ENCODE results near the gene SLC7A14.
"Not testable (repeated sequence)": the region's sequence is repeated elsewhere in the genome, so short reads cannot be mapped to it uniquely, and the experiment has no call there.

Gene SLC7A14

DNA sequence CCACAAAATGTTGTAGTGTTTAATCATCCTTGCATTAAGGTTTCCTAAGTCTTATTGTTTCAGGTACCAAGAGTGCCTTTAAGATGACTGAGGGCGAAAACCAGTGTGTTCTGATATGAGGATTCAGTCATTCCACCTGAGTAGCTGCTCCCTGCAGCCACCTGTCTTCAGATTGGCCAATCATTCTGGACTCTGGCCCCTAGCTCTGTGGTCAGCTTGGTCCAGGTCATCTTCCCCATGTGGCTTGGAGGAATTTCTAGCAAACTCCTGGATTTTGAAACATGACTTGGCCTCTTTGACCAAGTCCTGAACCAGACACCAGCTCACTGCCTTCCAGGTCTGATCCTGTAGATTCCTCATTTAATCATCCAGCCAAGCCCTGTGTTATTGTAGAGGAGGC, 7.8 kb upstream of the SLC7A14 start:
- DNase-seq (ENCODE audit: low read depth), result no peak

DNA sequence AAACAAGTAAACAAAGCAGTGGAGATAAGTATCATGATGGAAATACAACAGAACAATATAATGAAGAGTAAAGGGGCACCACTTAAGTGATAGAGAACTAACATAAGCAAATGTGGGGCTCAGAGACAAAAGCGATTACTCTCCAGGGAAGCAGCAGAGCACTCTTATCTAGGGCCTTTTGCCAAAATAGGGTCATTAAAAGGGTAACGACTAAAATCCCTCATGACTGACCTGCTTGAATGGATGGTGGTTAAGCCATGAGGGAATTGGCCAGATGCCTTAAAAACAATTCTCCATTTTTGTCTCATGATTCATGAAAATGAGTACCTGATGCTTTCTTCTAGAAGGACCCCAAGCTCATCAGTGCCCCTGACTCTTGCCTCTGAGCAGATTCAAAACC, 3.2 kb upstream of the SLC7A14 start:
- no peak for DNase-seq (ENCODE audit: low read depth)

DNA sequence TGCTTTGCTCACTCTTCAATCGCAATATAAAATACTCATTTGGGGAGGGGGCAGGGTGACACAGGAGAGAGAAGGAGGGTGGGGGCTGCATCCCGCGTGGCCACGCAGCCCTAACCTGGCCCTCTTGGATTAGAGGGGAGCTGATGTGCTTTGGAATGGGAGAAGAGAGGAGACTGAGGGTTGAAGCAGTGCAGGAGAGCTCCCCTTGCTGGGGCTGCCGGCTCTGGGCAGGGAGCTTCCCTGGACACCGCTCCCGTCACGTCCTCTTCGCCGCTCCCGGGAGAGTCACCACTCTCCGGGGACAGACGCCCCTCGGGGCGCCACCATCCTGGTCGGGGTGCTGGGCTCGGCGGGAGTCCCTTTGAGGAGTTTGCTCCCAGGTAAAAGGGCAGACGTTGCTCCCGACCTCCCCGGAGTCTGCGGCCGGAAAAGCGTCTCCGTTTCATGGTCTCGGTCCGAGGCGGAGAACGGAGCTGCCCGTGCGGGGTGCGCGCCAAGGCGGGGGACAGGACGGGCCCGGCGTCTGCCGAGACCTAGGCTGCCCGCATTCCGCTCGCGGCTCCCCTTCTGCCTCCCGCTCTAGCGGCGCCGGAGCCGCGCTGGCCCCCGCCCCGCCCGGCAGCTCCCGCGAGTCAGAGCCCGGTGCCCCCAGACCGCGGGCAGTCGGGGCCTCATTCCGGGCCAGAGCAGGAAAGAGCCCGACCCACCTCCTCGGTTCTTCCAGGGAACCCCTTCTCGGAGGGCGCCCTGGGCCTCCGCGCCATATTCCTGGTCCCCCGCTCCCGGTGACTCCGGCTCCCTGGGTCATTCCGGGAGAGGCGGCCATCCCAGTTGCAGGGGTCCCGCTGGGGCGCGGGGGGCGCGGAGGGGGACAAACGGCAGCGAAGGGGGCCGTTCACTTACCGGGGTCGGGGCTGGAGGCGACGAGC, 603 bp downstream of the SLC7A14 start:
- no peak for DNase-seq (ENCODE audit: low read depth)

DNA sequence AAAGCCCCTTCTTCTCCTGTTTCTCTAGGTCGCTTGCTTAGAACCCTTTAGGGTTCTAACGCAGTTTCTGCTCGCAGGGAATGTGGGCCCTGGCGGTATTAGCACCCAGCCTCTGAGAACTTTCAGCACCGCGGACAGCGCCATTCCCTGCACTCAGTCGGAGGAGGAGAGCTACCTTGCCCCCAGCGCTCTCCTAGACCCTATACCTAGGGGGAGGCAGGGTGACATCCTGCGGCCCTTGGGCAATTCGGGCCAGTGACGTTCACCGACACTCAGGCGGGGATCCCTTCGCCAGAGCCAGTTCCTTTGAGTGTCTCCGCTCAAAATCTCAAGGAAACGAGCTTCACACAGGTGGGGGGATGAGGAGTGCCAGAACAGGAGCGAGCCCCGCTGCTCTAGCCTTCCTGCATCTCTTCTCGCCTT, 1.3 kb downstream of the SLC7A14 start:
- no peak for DNase-seq (ENCODE audit: low read depth)

DNA sequence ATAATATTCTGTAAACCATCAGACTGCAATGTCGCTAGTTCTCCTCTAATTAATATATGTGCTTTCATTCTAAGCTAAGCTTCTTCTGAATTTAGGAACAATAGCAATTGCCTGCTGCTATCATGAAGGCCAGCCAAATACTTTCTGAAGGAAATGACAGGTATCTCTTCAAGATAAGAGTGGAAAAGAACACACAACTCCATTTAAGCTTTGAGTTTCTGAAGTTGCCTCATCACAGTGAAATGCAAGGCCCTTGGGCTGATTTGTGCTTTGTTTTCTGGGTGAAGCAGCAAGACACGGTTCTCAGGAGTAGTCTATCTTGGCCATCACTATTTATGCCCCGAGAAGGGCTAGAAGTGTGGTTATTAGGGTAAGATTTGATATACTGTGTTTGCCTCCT, 6.2 kb downstream of the SLC7A14 start:
- no peak for DNase-seq (ENCODE audit: low read depth)

DNA sequence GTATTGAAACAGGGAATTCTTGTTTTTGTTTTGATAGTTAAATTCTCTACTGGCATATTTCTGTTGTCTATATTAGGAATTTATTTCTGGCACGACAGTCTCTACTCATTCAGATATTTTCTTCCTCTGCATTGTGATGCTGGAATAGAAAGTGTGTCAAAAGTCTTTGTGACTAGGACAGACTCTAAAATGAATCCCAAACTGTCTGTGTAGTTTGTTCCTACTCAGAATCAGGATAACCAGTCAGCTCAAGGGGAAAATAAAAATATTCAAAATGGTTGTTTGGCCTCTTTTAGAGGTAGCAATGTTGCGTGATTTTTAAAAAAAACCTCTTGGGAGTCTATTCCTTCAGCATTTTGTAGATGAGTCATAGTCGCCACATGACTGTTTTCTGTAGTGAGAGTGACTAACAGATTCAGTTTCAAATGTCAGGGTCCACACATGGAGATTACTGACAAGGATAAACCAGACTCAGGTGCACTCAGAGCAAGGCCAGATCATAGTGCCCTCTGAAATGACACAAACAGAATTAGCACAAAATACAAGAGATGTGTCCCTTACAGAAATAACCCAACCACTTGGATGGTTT, 13.1 kb downstream of the SLC7A14 start:
- DNase-seq (ENCODE audit: low read depth), result peak; percentile 76

DNA sequence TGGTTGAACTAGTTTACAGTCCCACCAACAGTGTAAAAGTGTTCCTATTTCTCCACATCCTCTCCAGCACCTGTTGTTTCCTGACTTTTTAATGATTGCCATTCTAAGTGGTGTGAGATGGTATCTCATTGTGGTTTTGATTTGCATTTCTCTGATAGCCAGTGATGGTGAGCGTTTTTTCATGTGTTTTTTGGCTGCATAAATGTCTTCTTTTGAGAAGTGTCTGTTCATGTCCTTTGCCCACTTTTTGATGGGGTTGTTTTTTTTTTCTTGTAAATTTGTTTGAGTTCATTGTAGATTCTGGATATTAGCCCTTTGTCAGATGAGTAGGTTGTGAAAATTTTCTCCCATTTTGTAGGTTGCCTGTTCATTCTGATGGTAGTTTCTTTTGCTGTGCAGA, 18.3 kb downstream of the SLC7A14 start:
- DNase-seq (ENCODE audit: low read depth), result not testable (repeated sequence)

DNA sequence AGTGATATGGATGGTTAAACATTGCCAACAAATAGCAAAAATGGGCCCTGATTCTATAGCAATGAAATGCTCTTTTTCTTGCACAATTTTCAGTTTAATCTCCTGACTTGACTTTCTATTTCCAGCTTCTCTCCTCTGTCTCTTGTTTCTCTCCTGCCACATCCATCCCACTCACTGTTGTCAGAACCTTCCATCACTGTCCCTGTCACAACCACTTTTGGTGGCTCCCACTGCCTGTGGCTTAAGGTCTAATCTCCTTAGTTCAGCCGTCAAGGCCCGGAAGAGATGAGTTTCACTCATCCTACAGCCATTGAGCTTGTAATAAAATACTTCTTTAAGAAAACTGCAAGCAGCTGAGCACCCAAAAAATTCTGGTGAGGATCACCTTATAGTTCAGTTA, 19.5 kb downstream of the SLC7A14 start:
- no peak for DNase-seq (ENCODE audit: low read depth)

DNA sequence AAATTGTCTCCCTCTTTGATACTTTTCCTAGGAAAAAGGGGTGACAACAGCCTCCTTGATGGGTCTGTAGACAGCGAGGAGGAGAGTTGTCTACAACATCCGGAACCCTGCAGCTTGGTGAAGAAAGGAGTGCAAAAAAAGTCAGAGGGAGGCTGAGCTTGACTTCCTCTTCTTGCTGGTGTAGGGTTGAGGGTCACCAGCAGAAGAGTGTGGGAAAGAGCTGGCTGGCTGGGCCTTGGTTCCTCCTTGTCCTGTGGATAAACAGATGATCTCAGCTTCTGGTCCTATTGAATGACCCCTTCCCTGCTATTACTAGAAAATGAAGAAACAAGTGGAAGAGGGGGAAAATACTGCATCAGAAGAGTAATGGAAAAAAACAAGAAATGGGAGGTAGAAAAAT, 20.4 kb downstream of the SLC7A14 start:
- DNase-seq (ENCODE audit: low read depth), result no peak

DNA sequence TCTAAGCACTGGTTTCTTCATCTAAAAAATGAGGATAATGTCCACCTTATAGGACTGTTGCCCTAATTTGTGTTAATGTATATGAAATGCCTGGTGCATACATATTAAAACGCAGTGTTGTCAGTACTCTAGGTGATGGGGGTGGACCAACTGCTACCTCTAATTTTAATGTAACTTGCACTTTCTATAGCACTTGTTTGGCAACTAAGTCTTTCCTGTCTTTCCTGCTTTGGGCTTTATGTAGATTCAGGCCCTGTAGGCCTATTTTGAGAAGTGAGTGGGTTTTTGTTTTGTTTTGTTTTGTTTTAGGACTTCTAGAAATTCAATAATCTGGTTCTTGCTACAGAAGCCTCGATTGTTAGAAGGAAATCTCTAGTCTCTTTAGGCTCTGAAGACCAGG, 21.2 kb downstream of the SLC7A14 start:
- no peak for DNase-seq (ENCODE audit: low read depth)

DNA sequence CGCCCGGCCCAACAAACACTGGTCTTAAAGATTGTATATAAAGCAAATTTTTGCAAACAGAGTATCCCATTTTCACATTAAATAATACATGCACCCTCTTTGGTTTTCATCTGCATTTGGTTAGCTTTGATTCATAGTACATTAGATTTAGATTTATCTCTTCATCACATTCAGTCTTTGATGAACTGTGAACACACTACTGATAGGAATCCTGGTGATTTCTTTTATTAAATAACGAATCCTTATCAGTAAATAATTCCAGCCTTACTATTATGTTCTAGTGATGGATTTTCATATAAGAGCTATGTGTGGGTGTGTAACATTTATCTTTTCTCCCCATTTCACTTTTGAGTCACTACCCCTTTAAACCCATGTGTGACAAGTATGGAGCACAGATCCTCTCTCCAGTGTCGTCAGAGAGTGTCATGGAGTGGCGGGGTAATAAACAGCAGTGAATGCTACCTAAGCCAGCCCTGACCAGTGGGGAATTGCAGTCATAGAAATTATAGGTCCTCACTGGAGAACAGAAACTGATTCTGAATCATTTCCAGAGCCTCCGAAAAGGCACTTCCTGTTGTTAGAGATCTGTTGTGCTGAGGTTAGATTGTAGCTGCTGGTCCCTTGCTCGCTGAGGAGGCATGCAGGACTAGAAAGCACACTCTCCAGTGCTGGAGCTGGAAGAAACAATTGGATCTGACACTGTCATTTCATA, 22.0 kb downstream of the SLC7A14 start:
- no peak for DNase-seq (ENCODE audit: low read depth)

DNA sequence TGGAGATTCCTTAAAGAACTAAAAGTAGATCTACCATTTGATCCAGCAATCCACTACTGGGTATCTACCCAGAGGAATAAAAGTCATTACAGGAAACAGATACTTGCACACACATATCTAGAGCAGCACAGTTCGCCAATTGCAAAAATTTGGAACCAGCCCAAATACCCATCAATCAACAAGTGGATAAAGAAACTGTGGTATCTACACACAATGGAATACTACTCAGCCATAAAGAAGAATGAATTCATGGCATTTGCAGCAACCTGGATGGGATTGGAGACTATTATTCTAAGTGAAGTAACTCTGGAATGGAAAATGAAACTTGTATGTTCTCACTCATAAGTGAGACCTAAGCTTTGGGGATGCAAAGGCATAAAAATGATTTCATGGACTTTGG, 23.8 kb downstream of the SLC7A14 start:
- no peak for DNase-seq (ENCODE audit: low read depth)

DNA sequence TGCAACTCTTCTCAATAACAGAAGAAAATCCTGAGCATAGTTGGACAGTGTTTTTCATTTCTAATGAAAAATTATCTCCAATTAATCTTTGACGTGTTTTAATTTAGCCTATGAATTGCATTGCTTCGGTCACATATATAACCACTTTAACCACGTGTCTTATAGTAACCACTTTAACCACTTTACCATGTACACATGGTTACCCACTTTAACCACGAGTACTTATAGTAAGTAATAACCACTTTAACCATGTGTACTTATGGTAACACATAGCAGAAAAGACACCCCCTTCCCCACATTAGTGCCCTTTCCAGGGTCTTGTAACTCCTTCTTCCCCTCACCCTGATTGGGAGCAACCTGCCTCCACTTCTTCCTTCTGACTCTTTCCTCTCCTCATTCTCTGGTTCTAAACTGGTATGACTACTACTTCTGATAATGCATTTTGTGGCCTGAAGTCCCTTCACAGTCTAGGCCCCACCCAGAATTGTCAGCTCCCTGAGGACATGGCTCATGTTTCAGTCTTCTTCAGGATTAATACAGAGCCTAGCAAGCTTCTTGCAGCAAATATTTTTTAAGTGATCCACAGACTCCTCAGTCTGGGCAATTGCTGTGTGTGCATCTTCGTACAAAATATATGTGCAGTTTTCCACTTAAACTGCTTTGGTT, 25.0 kb downstream of the SLC7A14 start:
- DNase-seq (ENCODE audit: low read depth), result no peak

DNA sequence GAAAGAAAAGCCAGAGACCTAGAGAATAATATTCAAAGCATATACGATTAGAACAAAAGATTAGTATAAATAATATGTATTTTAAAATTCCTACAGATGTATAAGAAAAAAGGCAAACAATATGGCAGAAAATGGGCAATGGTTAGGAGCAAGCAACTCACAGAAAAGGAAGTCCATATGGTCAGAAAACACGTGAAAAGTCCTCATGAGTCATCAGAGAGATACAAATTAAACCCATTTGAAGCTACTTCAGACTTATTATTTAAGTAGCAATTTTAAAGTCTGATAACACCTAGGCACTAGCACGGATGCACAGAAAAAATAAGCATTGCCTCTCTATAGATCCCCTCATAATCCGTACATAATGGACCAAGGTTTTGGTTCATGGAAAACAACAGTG, 25.6 kb downstream of the SLC7A14 start:
- no peak for DNase-seq (ENCODE audit: low read depth)

DNA sequence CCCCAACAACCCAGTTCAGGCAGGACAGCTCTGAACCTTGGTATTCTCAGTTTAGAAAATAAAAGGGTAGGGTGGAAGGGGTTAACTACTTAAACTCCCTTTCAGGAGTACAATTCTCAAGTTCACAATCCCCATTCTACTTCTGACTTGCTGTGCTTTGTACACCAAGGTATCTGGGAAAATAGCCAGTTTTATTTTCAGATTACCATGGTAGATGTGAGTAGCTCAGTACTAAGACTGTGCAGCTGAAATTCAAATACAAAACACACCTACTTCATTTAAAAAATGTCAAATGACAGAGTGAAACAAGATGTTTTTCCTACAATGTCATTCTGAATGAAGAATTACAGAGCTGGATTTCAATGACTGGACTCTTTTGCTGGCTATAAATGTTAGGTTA, 27.4 kb downstream of the SLC7A14 start:
- DNase-seq (ENCODE audit: low read depth), result no peak

DNA sequence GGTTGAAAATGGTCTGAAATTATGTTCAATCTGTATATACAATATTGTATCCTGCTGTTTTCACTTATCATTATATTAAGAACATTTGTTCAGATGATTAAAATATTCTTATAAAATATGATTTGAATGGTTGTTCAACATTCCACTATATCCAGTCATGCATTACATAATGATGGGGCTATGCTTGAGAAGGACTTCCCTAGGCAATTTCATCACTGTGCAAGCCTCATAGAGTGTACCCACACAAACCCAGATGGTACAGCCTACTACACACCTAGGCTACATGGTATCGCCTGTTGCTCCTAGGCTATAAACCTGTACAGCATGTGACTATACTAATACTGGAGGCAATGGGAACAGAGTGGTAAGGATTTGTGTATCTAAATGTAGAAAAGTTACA, 30.5 kb downstream of the SLC7A14 start:
- DNase-seq (ENCODE audit: low read depth), result peak; percentile 63

DNA sequence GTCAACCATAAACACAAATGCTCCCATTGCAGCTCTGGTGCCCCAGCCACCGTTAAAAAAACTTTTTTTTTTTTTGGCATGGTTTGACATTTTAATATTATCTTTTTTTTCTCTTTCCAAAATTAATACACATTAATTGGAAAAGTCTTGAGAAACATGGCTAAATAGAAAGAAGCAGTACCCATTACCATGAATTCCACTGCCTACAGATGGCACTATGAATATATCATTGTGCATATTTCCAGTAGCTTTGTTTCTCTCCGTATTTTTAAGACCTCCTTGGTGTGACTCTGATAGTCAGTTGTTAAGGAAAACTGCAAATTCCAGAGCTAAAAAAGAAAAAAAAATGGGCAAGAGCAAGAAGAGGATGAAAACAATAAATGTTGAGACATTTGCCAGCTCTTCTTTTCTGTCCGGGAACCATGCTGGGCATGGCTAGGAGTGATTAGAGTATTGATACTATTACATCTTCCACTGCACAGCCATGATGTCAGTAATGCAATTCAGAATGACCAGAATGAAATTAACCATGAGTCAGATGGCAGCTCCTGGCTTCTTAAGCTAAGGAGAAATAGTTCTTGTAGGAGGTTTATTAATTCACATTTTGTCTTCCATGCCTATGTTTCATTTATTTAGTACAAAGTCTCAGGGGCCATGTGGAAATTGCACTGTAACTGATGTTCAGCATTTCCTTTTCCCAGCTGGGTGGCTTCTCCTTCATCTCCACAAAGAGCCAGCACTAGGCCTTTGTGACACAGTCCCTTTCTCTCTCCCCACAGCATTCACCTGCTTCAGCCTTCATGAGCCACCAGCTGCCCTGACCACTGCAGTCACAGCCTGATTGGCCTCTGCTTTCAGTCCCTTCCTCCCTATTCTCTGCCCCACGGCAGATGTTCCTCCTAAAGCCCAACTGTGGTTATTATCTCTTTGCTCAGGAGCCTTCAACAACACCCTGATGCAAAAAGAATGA, 31.8 kb downstream of the SLC7A14 start:
- DNase-seq (ENCODE audit: low read depth), result no peak

DNA sequence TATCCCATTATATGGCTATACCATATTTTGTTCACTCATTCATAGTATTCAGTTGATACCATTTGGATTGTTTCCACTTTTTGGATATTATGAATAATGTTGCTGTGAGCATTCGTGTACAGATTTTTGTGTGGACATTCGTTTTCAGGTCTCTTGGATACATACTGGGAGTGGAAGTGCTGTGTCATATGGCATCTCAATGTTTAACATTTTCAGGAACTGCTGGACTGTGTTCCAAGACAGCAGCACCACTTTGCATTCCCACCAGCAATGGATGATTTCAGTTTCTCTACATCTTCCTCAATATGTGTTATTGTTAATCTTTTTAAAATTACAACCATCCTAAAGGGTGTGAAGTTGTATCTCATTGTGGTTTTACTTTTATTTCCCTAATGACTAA, 34.6 kb downstream of the SLC7A14 start:
- no peak for DNase-seq (ENCODE audit: low read depth)

DNA sequence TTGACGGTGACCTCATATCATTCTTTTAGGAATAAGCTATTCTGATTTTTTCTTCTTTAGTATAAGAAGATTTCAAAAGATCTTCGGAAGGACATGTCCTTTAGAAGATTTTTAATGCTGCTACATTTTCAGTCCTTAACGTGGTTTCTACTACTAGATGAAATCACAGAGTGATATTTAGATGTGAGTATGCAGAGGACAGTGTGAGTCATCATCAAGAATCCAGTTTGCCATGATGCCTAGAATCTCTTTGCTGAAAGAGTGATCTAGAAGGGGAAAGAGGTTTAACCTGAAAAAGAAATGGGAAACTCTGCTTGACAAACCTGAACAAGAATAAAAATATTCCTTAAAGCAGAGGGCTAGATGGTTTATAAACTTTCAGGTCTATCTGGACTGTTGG, 43.2 kb downstream of the SLC7A14 start:
- DNase-seq (ENCODE audit: low read depth), result no peak

DNA sequence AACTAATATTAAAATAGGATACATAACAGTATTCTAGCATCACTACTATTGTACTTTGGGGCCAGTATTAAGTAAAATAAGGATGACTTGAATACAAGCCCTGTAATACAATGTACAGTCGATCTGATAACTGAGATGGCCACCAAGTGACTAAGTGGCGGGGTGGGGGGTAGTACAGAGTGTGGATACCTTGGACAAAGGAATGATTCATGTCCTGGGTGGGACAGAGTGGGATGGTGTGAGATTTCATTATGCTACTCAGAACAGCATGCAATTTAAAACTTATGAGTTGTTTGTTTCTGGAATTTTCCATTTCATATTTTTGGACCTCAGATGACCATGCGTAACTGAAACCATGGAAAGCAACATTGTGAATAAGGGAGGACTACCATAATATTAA, 46.0 kb downstream of the SLC7A14 start:
- no peak for DNase-seq (ENCODE audit: low read depth)

DNA sequence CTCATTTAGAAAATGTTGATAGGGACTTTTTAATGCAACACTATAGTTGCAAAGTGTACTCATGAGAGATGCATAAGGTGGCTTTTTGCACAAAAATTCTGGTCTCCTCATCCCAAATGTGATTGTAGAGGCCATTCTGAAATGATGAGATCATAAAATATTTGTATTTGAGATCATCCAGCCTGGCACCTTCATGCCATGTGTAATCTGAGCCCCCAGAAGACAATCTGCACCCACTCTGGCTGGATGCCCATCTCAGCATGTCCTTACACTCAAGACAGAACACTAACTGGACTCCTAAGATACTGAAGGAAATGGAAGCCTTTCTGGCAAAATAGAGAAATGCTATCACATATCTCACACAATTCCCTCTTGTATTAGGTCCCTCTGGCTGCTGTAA, 49.2 kb downstream of the SLC7A14 start:
- DNase-seq (ENCODE audit: low read depth), result no peak

All from HS-5 (cell line).